Calu3 (cell line): ENCODE measurements around the gene MZF1. TPM values are rescaled to one million over a fixed set of nuclear protein-coding genes. Genes with fewer than 3 reads are reported as not detected.
A peak's percentile ranks its signal among the peaks of the same experiment; 100 is the strongest.

Source experiments
- BruUV-seq: library from RNA; stranded (reverse); fragments of 400-500 nt; replicated peaks from 2 replicates; lab custom pipeline; 2021; lab: Mats Ljungman, UMichigan
- CTCF ChIA-PET: fragments of 300-600 bp; sonication (Branson Sonifier 250); formaldehyde crosslinking; loops from one replicate; lab custom pipeline; 2022; ENCODE audit warnings: antibody characterized with exemption; lab: Charles Lee
- DNase-seq: peaks from one replicate; pipeline ENCODE4 v3.0.0; 2022
- H3K27ac Mint-ChIP-seq: one replicate; pipeline ENCODE4 v1.8.0; 2022; ENCODE audit warnings: mixed read lengths; ENCODE audit not compliant: unreplicated experiment
- H3K27me3 Mint-ChIP-seq: one replicate; pipeline ENCODE4 v1.8.0; 2022; ENCODE audit warnings: mixed read lengths; ENCODE audit not compliant: unreplicated experiment
- H3K36me3 Mint-ChIP-seq: one replicate; pipeline ENCODE4 v1.8.0; 2022; ENCODE audit warnings: mild to moderate bottlenecking, moderate library complexity, mixed read lengths; ENCODE audit not compliant: insufficient read depth, unreplicated experiment
- H3K4me1 Mint-ChIP-seq: one replicate; pipeline ENCODE4 v1.8.0; 2022; ENCODE audit warnings: mild to moderate bottlenecking, low read depth, mixed read lengths; ENCODE audit not compliant: unreplicated experiment
- H3K4me3 Mint-ChIP-seq: one replicate; pipeline ENCODE4 v1.8.0; 2022; ENCODE audit warnings: mild to moderate bottlenecking, low read depth, moderate library complexity, mixed read lengths; ENCODE audit not compliant: unreplicated experiment
- H3K9me3 Mint-ChIP-seq: one replicate; pipeline ENCODE4 v1.8.0; 2022; ENCODE audit warnings: low read depth, mixed read lengths; ENCODE audit not compliant: unreplicated experiment
- intact Hi-C: fragments of 100-400 bp; cut with micrococcal nuclease; formaldehyde crosslinking; loops from one replicate; pipeline ENCODE4 v1.10.0; 2022; ENCODE audit not compliant: unreplicated experiment
- total RNA-seq: library from RNA; stranded (reverse); gene quantifications from 2 replicates; pipeline ENCODE4 v1.2.3, GENCODE V29; 2022
- TF ChIP-seq, protein P1 (sequence below): fragments of 200-600 bp; IDR thresholded peaks from one replicate; pipeline ENCODE4 v1.8.0; 2022; ENCODE audit warnings: antibody characterized with exemption; ENCODE audit not compliant: unreplicated experiment

MZF1 gene
- total RNA-seq, 1 experiment from 2014 or later: 31.8 TPM

DNA sequence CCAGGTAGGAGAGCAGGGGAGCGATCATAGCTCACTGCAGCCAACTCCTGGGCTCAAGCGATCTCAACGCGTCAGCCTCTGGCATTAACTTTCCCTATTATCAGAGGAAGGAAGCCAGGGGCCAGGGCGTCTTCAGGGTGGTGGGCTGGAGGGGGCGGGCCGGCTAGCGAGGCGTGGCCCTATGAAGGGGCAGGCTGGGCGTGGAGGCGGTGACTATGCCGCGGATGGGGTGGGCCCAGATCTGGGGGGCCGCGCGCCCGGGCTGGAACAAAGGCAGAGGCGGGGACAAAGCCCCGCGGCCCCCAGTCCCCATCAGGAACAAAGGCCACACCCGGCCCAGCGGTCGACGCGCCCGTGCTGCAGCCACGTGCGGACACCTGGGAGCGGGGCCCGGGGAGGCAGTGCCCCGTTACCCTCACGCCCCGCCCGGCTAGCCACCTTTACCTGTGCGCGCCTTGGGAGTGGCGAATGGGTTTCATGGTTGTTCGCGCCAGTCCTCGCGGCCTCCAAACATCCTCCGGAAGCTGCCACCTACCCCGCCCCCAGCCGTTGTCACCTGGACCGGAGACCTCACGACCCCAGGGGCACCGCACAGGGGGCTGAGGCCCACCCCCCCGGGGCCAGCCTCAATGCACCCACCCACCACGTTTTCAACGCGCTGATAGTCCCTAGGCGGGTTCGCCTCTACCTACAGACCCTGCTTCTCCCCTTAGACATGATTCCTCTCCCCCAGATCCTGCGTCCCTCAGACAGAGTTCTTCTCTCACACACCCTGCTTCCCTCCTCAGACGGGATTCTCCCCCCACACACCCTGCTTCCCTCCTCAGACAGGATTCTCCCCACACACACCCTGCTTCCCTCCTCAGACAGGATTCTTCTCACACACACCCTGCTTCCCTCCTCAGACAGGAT is 34.6 kb downstream of the MZF1 start:
- no TSS peak for BruUV-seq
- H3K27ac Mint-ChIP-seq: peak overlapping the region; percentile 41
- peaks cover 68% of the 10 kb centered on the region for H3K27me3 Mint-ChIP-seq
- H3K4me1 Mint-ChIP-seq: peaks cover 11% of the 10 kb centered on the region
- peak overlapping the region; percentile 62 for H3K4me3 Mint-ChIP-seq
- peaks cover 14% of the 10 kb centered on the region for H3K36me3 Mint-ChIP-seq
- intact Hi-C loops: no loop called here
- TF ChIP-seq, protein P1, sequence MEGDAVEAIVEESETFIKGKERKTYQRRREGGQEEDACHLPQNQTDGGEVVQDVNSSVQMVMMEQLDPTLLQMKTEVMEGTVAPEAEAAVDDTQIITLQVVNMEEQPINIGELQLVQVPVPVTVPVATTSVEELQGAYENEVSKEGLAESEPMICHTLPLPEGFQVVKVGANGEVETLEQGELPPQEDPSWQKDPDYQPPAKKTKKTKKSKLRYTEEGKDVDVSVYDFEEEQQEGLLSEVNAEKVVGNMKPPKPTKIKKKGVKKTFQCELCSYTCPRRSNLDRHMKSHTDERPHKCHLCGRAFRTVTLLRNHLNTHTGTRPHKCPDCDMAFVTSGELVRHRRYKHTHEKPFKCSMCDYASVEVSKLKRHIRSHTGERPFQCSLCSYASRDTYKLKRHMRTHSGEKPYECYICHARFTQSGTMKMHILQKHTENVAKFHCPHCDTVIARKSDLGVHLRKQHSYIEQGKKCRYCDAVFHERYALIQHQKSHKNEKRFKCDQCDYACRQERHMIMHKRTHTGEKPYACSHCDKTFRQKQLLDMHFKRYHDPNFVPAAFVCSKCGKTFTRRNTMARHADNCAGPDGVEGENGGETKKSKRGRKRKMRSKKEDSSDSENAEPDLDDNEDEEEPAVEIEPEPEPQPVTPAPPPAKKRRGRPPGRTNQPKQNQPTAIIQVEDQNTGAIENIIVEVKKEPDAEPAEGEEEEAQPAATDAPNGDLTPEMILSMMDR: no peak
- CTCF ChIA-PET: no interaction called here
- peak; percentile 64 for DNase-seq
- H3K9me3 Mint-ChIP-seq: no peaks in the 10 kb centered on the region

DNA sequence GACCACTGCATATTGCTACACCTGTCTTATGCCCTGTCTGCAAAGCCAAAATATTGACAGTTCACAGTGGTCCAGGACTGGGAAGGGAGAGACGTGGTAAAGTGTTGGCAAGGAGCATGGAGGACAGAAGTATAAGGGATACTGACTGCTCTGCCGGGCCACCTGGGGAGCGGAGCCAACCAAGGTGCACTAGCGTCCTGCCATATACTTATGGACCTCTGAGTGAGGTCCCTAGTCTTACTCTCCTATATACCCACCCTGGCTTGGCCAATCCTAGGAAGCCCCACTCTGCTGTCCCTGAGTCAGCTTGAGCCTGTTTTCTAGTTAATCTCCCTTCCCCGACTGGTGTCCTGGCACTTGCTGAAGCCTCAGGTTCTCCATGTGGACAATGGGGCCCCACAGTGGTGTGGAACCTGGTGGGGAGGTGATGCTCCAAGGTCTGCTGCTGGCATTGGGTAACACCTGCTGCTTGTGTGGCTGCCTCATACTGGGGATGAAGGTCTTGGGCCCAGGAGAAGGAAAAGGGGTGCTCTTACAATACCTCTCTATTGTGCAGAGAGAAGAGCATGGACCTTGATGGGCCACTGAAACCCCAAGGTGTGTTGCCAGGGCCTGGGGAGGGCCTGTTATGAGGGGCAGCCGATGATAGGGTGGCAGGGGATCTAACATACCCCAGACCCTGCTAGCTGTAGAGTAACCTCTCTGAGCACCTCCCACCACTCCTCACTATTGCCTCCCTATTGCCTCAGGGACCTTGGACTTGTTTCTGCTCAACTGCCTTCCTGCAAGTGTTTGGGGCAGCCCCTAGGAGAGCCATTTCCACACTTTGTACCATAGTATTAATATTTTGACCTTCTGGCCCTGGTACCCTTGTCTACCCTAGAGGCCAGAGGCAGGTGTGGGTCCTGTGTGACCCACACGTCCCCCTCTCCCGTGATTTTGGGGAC is 36.0 kb downstream of the MZF1 start:
- CTCF ChIA-PET: no interaction called here
- Mint-ChIP-seq H3K9me3 (no peaks in the 10 kb centered on the region), H3K27me3 (peaks cover 68% of the 10 kb centered on the region), H3K4me1 (peaks cover 11% of the 10 kb centered on the region), H3K4me3 (no peak overlapping the region), H3K36me3 (peaks cover 5% of the 10 kb centered on the region), H3K27ac (no peak overlapping the region)
- TF ChIP-seq, protein P1: no peak
- intact Hi-C loops: no loop called here
- no peak for DNase-seq
- BruUV-seq: no TSS peak

DNA sequence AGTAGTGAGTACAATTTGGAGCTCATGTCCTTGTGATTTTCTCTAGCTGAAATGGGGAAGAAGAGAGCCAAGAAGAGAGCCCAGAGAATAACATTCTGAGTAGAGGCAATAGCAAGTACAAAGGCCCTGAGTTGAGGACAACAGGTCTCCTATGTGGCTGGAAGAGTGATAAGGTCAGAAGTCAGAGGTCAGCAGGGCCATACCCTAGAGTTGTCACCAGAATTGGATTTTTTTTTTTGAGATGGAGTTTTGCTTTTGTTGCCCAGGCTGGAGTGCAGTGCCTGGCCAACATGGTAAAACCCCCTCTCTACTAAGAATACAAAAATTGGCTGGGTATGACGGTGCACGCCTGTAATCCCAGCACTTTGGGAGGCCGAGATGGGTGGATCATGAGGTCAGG is 37.3 kb downstream of the MZF1 start:
- peaks cover 69% of the 10 kb centered on the region for H3K27me3 Mint-ChIP-seq
- no peak overlapping the region for H3K27ac Mint-ChIP-seq
- no peak for DNase-seq
- intact Hi-C loops: no loop called here
- H3K36me3 Mint-ChIP-seq: peaks cover 5% of the 10 kb centered on the region
- no peaks in the 10 kb centered on the region for H3K9me3 Mint-ChIP-seq
- BruUV-seq: no TSS peak
- peaks cover 11% of the 10 kb centered on the region for H3K4me1 Mint-ChIP-seq
- TF ChIP-seq, protein P1: no peak
- H3K4me3 Mint-ChIP-seq: no peak overlapping the region
- CTCF ChIA-PET: no interaction called here

DNA sequence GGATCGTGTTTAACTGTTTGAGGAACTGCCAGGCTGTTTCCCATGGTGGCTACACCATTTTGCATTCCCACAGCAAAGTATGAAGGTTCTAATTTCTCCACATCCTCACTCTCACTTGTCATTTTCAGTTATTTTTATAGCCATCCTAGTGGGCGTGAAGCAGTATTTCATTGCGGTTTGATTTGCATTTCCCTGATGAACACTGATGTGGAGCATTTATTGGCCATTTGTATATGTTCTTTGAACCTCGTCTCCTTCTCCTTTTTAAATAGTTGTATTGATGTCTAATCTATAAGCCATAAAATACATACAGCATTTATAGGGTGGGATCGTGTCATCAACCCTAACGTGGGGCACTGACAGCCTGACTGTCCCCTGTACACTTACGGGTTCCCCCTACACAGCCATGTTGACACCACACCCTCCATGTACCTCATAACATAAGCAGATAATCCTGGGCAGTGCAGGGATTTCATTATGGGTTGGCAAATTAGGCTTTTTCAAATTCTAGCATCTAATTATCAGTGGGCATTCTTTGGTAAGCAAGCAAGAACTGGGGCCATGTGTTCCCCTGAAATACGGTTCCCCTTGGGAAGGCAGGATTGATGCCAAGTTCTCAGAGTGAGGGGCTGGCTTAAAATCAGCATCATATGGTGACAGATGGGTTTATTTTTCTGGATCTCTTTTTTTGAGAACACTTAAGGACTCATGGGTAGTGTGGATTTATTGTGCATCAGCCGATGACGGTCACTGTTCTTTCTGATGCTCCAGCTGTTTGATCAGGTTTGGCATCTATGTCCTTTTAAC is 41.9 kb downstream of the MZF1 start:
- Mint-ChIP-seq H3K9me3 (no peaks in the 10 kb centered on the region), H3K36me3 (no peaks in the 10 kb centered on the region), H3K4me3 (no peak overlapping the region), H3K27ac (no peak overlapping the region), H3K4me1 (no peaks in the 10 kb centered on the region), H3K27me3 (peaks cover 47% of the 10 kb centered on the region)
- TF ChIP-seq, protein P1: no peak
- intact Hi-C loops: no loop called here
- CTCF ChIA-PET: interaction anchor here (1.2 kb wide), 1 partner anchor 12 kb away, joined by 3 read pairs; the partner anchor contains the start of gene TRIM28
- DNase-seq: no peak
- no TSS peak for BruUV-seq
